HepG2 (cell line): Measurements from ENCODE around the gene CYP27A1. TPM values are rescaled to one million over a fixed set of nuclear protein-coding genes. Genes with fewer than 3 reads are reported as not detected.

Experiments used
- AKAP8 ChIP-seq: sonication (generic); formaldehyde crosslinking; IDR thresholded peaks from 2 replicates; pipeline ENCODE4 v1.5.1; 2020; ENCODE audit warnings: mild to moderate bottlenecking, missing genetic modification reagents
- ARNT2 ChIP-seq: sonication (generic); formaldehyde crosslinking; IDR thresholded peaks from 2 replicates; pipeline ENCODE4 v1.8.0; 2022; ENCODE audit warnings: mild to moderate bottlenecking, low read depth, missing genetic modification reagents, moderate library complexity
- FOSL1 ChIP-seq: sonication (generic); formaldehyde crosslinking; IDR thresholded peaks from 2 replicates; pipeline ENCODE4 v1.9.0; 2021; ENCODE audit warnings: missing genetic modification reagents, borderline replicate concordance
- HOXA9 ChIP-seq: sonication (generic); formaldehyde crosslinking; IDR thresholded peaks from 2 replicates; pipeline ENCODE4 v1.8.1; 2022; ENCODE audit warnings: missing genetic modification reagents, mild to moderate bottlenecking, moderate library complexity, borderline replicate concordance
- STAT6 ChIP-seq: sonication (generic); formaldehyde crosslinking; IDR thresholded peaks from 2 replicates; pipeline ENCODE4 v1.4.0; 2020; ENCODE audit warnings: missing genetic modification reagents, mild to moderate bottlenecking, borderline replicate concordance
- YEATS2 ChIP-seq: sonication (generic); formaldehyde crosslinking; IDR thresholded peaks from 2 replicates; pipeline ENCODE4 v1.4.0; 2020; ENCODE audit warnings: missing genetic modification reagents, borderline replicate concordance
- ZBTB21 ChIP-seq: sonication (generic); formaldehyde crosslinking; IDR thresholded peaks from 2 replicates; pipeline ENCODE4 v1.4.0; 2020; ENCODE audit warnings: missing genetic modification reagents
- ZMYM3 ChIP-seq: sonication (generic); formaldehyde crosslinking; IDR thresholded peaks from 2 replicates; pipeline ENCODE4 v1.5.1; 2020; ENCODE audit warnings: mild to moderate bottlenecking, missing genetic modification reagents
- ZNF264 ChIP-seq: sonication (generic); formaldehyde crosslinking; IDR thresholded peaks from 2 replicates; pipeline ENCODE4 v1.4.0; 2020; ENCODE audit warnings: missing genetic modification reagents
- ZNF619 ChIP-seq: sonication (generic); formaldehyde crosslinking; IDR thresholded peaks from 2 replicates; pipeline ENCODE4 v1.4.0; 2020; ENCODE audit warnings: mild to moderate bottlenecking, missing genetic modification reagents
- ZNF678 ChIP-seq: sonication (generic); formaldehyde crosslinking; IDR thresholded peaks from 2 replicates; pipeline ENCODE4 v1.4.0; 2020; ENCODE audit warnings: mild to moderate bottlenecking, missing genetic modification reagents
- ZNF773 ChIP-seq: sonication (generic); formaldehyde crosslinking; IDR thresholded peaks from 2 replicates; pipeline ENCODE4 v1.4.0; 2020; ENCODE audit warnings: missing genetic modification reagents, borderline replicate concordance
- ZNF777 ChIP-seq: sonication (generic); formaldehyde crosslinking; IDR thresholded peaks from 2 replicates; pipeline ENCODE4 v1.4.0; 2020; ENCODE audit warnings: missing genetic modification reagents
- polyA plus RNA-seq, 8 experiments: library from polyadenylated mRNA; depleted of rRNA in 3 of 8; stranded (reverse) in 7 of 8; unstranded in 1 of 8; fragments of >200 nt; fragmentation: Illumina TruSeq in 4 of 8; extraction: Trizol in 4 of 8; gene quantifications; 2 replicates each; pipeline versions ENCODE4 v1.2.1 to v1.2.3, GENCODE V29; 2011 to 2016; ENCODE audit warnings: low read depth in 4 of 8, missing spikeins in 1 of 8, mixed read lengths in 1 of 8; ENCODE audit not compliant: insufficient read depth in 1 of 8
- total RNA-seq, 5 experiments: library from RNA; depleted of rRNA; stranded (reverse); fragments of >200 nt; fragmentation: Illumina TruSeq; extraction: Trizol; gene quantifications; 2 replicates each; pipeline ENCODE4 v1.2.3, GENCODE V29; 2016; ENCODE audit warnings: low read depth in 1 of 5
- TF ChIP-seq, protein P1 (sequence below): sonication (generic); formaldehyde crosslinking; IDR thresholded peaks from 2 replicates; pipeline ENCODE4 v1.9.0; 2021; ENCODE audit warnings: mild to moderate bottlenecking, missing genetic modification reagents
- TF ChIP-seq, protein P2 (sequence below): sonication (generic); formaldehyde crosslinking; IDR thresholded peaks from 2 replicates; pipeline ENCODE4 v1.4.0; 2020; ENCODE audit warnings: mild to moderate bottlenecking, missing genetic modification reagents

Gene CYP27A1
- total and polyA plus RNA-seq, 2 of the 13 experiments (the other 11 are each of a cell fraction or from before 2014, with no cell fraction given) = 157 to 266 TPM

DNA sequence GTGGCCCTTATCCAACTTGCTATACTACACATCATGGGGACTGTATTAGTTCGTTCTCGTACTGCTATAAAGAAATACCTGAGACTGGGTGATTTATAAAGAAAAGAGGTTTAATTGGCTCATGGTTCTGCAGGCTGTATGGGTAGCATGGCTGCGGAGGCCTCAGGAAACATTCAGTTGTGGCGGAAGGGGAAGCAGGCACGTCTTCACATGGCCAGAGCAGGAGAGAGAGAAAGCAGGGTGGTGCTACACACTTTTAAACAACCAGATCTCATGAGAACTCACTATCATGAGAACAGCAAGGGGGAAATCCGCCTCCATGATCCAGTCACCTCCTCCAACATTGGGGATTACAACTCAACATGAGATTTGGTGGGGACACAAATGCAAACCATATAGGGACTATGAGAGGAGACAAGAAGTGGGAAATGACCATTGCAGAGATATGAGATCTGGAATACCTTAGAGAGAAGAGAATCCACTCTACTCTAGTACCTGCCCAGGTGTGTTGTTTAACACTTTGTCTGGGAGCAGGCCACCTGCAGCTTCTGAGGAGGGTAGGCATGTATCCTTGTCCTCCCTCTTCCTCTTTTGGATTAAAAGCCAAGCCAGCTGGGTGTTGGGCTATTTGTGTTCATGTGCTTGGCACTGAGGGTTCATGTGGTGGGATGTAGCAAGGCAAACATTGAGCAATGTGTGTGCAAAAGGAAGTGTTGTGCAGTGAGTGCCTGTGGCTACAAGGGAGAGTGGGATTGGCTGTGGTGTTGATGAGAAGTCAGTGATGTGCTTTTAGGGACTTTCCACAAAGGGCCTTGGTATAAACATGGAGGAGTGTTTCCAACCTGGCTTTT lies 48.6 kb upstream of the CYP27A1 start (continued):
- TF ChIP-seq, protein P1, sequence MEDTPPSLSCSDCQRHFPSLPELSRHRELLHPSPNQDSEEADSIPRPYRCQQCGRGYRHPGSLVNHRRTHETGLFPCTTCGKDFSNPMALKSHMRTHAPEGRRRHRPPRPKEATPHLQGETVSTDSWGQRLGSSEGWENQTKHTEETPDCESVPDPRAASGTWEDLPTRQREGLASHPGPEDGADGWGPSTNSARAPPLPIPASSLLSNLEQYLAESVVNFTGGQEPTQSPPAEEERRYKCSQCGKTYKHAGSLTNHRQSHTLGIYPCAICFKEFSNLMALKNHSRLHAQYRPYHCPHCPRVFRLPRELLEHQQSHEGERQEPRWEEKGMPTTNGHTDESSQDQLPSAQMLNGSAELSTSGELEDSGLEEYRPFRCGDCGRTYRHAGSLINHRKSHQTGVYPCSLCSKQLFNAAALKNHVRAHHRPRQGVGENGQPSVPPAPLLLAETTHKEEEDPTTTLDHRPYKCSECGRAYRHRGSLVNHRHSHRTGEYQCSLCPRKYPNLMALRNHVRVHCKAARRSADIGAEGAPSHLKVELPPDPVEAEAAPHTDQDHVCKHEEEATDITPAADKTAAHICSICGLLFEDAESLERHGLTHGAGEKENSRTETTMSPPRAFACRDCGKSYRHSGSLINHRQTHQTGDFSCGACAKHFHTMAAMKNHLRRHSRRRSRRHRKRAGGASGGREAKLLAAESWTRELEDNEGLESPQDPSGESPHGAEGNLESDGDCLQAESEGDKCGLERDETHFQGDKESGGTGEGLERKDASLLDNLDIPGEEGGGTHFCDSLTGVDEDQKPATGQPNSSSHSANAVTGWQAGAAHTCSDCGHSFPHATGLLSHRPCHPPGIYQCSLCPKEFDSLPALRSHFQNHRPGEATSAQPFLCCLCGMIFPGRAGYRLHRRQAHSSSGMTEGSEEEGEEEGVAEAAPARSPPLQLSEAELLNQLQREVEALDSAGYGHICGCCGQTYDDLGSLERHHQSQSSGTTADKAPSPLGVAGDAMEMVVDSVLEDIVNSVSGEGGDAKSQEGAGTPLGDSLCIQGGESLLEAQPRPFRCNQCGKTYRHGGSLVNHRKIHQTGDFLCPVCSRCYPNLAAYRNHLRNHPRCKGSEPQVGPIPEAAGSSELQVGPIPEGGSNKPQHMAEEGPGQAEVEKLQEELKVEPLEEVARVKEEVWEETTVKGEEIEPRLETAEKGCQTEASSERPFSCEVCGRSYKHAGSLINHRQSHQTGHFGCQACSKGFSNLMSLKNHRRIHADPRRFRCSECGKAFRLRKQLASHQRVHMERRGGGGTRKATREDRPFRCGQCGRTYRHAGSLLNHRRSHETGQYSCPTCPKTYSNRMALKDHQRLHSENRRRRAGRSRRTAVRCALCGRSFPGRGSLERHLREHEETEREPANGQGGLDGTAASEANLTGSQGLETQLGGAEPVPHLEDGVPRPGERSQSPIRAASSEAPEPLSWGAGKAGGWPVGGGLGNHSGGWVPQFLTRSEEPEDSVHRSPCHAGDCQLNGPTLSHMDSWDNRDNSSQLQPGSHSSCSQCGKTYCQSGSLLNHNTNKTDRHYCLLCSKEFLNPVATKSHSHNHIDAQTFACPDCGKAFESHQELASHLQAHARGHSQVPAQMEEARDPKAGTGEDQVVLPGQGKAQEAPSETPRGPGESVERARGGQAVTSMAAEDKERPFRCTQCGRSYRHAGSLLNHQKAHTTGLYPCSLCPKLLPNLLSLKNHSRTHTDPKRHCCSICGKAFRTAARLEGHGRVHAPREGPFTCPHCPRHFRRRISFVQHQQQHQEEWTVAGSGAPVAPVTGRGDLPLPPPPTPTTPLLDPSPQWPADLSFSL = peak; percentile 90
- TF ChIP-seq ZNF773 = no peak
- no peak for TF ChIP-seq ZBTB21 (CRISPR knock-in tag)
- TF ChIP-seq, protein P2, sequence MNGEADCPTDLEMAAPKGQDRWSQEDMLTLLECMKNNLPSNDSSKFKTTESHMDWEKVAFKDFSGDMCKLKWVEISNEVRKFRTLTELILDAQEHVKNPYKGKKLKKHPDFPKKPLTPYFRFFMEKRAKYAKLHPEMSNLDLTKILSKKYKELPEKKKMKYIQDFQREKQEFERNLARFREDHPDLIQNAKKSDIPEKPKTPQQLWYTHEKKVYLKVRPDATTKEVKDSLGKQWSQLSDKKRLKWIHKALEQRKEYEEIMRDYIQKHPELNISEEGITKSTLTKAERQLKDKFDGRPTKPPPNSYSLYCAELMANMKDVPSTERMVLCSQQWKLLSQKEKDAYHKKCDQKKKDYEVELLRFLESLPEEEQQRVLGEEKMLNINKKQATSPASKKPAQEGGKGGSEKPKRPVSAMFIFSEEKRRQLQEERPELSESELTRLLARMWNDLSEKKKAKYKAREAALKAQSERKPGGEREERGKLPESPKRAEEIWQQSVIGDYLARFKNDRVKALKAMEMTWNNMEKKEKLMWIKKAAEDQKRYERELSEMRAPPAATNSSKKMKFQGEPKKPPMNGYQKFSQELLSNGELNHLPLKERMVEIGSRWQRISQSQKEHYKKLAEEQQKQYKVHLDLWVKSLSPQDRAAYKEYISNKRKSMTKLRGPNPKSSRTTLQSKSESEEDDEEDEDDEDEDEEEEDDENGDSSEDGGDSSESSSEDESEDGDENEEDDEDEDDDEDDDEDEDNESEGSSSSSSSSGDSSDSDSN (CRISPR knock-in tag) = peak; percentile 54
- TF ChIP-seq FOSL1 (CRISPR knock-in tag) = no peak
- no peak for TF ChIP-seq ZNF619 (CRISPR knock-in tag)
- no peak for TF ChIP-seq AKAP8 (CRISPR knock-in tag)
- TF ChIP-seq ZNF678 (CRISPR knock-in tag) = no peak
- TF ChIP-seq HOXA9 (CRISPR knock-in tag) = no peak
- TF ChIP-seq YEATS2 (CRISPR knock-in tag) = peak; percentile 82
- peak; percentile 71; the same call in 1 of the 2 replicates for TF ChIP-seq ZNF264 (CRISPR knock-in tag)
- 0 out of 2 replicates have a peak, but pooled peaks have one; percentile 67 for TF ChIP-seq ZMYM3 (CRISPR knock-in tag)
- TF ChIP-seq STAT6 (CRISPR knock-in tag) = no peak
- TF ChIP-seq ZNF777 (CRISPR knock-in tag) = no peak
- TF ChIP-seq ARNT2 (CRISPR knock-in tag) = peak; percentile 73
